Stimulated activated CD8-positive, alpha-beta memory T cell treated with anti-CD3 and anti-CD28 coated beads, Interleukin-12 subunit alpha, Interleukin-12 subunit beta, amount 100 ng/mL, for 1 hour (primary cell): Measurements from ENCODE around the gene TNP2.

Experiments used
- DNase-seq: peaks from one replicate; pipeline ENCODE4 v3.0.0-alpha.2; 2020; ENCODE audit warnings: low read depth

Gene TNP2

GRCh38 chr16:11268921-11269375 is at the start of gene TNP2:
Gene TNP2 (minus strand): TSS chr16:11269325. CDS start chr16:11269262, 63 bp downstream.
- no peak for DNase-seq

GRCh38 chr16:11318817-11319216 is 49.7 kb upstream of the TNP2 start:
- DNase-seq, result no peak

GRCh38 chr16:11316331-11317015 is 47.3 kb upstream of the TNP2 start:
- DNase-seq, result no peak

GRCh38 chr16:11315510-11315909 is 46.4 kb upstream of the TNP2 start:
- DNase-seq, result no peak

GRCh38 chr16:11314309-11314894 is 45.3 kb upstream of the TNP2 start:
- no peak for DNase-seq

- DNase-seq, result no peak
These were observed 44.6 kb upstream of the TNP2 start for GRCh38 chr16:11313493-11314308.

GRCh38 chr16:11312718-11313492 is 43.8 kb upstream of the TNP2 start:
- no peak for DNase-seq

- no peak for DNase-seq
These were observed 42.0 kb upstream of the TNP2 start for GRCh38 chr16:11310997-11311561.

GRCh38 chr16:11310634-11310977 is 41.5 kb upstream of the TNP2 start:
- no peak for DNase-seq

- no peak for DNase-seq
These were observed 40.9 kb upstream of the TNP2 start for GRCh38 chr16:11309895-11310633.

- DNase-seq, result no peak
These were observed 39.6 kb upstream of the TNP2 start for GRCh38 chr16:11308493-11309283.

GRCh38 chr16:11307639-11308492 is 38.7 kb upstream of the TNP2 start:
- no peak for DNase-seq

GRCh38 chr16:11306997-11307638 is 38.0 kb upstream of the TNP2 start:
- no peak for DNase-seq

GRCh38 chr16:11306381-11306780 is 37.3 kb upstream of the TNP2 start:
- no peak for DNase-seq

- no peak for DNase-seq
These were observed 34.4 kb upstream of the TNP2 start for GRCh38 chr16:11303405-11304138.

- no peak for DNase-seq
These were observed 33.9 kb upstream of the TNP2 start for GRCh38 chr16:11302977-11303376.

GRCh38 chr16:11301645-11302501 is 32.7 kb upstream of the TNP2 start:
- DNase-seq, result no peak
